SK-N-SH (cell line): Measurements from ENCODE around the gene CDCA8.

Experiments used
- CTCF ChIP-seq: fragments of 200-600 bp; sonication (generic); IDR thresholded peaks from 2 replicates; pipeline ENCODE4 v1.6.1; 2017; ENCODE audit warnings: antibody characterized with exemption, mild to moderate bottlenecking, moderate library complexity
- JUND ChIP-seq: IDR thresholded peaks from 2 replicates; pipeline ENCODE4 v1.4.0; 2012
- MAX ChIP-seq: IDR thresholded peaks from 2 replicates; pipeline ENCODE4 v1.4.0; 2012; ENCODE audit warnings: low read depth
- ZBTB33 ChIP-seq: IDR thresholded peaks from 2 replicates; pipeline ENCODE4 v1.4.0; 2012; ENCODE audit warnings: low read depth, borderline replicate concordance

GRCh38 chr1:37699147-37699546 is 6.8 kb downstream of the CDCA8 start:
- TF ChIP-seq JUND (no peak), ZBTB33 (no peak), CTCF (no peak), MAX (no peak)
